Suprapubic skin (tissue), 4 donors: Measurements from ENCODE around the gene CD2AP.

Experiments used
- CTCF ChIP-seq, 2 donors: fragments of 200-600 bp in 1 of 2; fragments of 450-650 bp in 1 of 2; sonication (generic) in 1 of 2; IDR thresholded peaks; one replicate each; pipeline ENCODE4 v1.5.1; 2016 to 2019; ENCODE audit warnings: antibody characterized with exemption in 2 of 2, mild to moderate bottlenecking in 1 of 2, moderate library complexity in 1 of 2
- EP300 ChIP-seq: sonication (generic); formaldehyde crosslinking; IDR thresholded peaks from one replicate; pipeline ENCODE4 v1.6.1; 2017; ENCODE audit warnings: antibody characterized with exemption
- POLR2A ChIP-seq, 2 donors: fragments of 450-650 bp; IDR thresholded peaks; one replicate each; pipeline ENCODE4 v1.6.1; 2017; ENCODE audit warnings: antibody characterized with exemption in 2 of 2, mild to moderate bottlenecking in 2 of 2, moderate library complexity in 2 of 2
- POLR2AphosphoS5 ChIP-seq, 3 donors: sonication (generic); formaldehyde crosslinking; IDR thresholded peaks; one replicate each; pipeline ENCODE4 v1.6.1; 2017; ENCODE audit warnings: antibody characterized with exemption in 3 of 3

- TF ChIP-seq CTCF (IDR thresholded peaks at IDR 0.05) (no peak), EP300 (no peak), POLR2AphosphoS5 (IDR thresholded peaks at IDR 0.05) (no peak), POLR2A (IDR thresholded peaks at IDR 0.05) (no peak)
Observed at GRCh38 chr6:47527274-47527673, 49.7 kb downstream of the CD2AP start.
